Sigmoid colon (tissue), 7 donors: ENCODE measurements around the gene CCDC85C. TPM values are rescaled to one million over a fixed set of nuclear protein-coding genes. Genes with fewer than 3 reads are reported as not detected.
A peak's percentile ranks its signal among the peaks of the same experiment; 100 is the strongest.

Experiments used
- DNase-seq: peaks from one replicate; pipeline ENCODE4 v3.0.0-alpha.2; 2019
- H3K27ac ChIP-seq, 4 donors: fragments of 200-600 bp; sonication (generic); one replicate each; pipeline ENCODE4 v1.5.1; 2016 to 2019; ENCODE audit warnings: mild to moderate bottlenecking in 1 of 4
- H3K27me3 ChIP-seq, 3 donors: fragments of 200-600 bp; sonication (generic); one replicate each; pipeline ENCODE4 v1.5.1; 2019; ENCODE audit warnings: mild to moderate bottlenecking in 1 of 3
- H3K36me3 ChIP-seq, 4 donors: fragments of 200-600 bp; sonication (generic); one replicate each; pipeline ENCODE4 v1.5.1; 2016 to 2019
- H3K4me1 ChIP-seq, 4 donors: fragments of 200-600 bp; sonication (generic); one replicate each; pipeline ENCODE4 v1.5.1; 2017 to 2019
- H3K4me3 ChIP-seq, 4 donors: fragments of 200-600 bp; sonication (generic); one replicate each; pipeline ENCODE4 v1.5.1; 2017 to 2019; ENCODE audit warnings: mild to moderate bottlenecking in 2 of 4, moderate library complexity in 1 of 4
- H3K9me3 ChIP-seq, 4 donors: fragments of 200-600 bp in 3 of 4; sonication (generic) in 3 of 4; one replicate each; pipeline versions ENCODE4 v1.5.1 to v1.6.1; 2013 to 2019
- CTCF ChIP-seq, 4 experiments: fragments of 450-650 bp in 3 of 4; fragments of 200-600 bp in 1 of 4; IDR thresholded peaks; one replicate each; pipeline ENCODE4 v1.5.1; 2016 to 2019; ENCODE audit warnings: antibody characterized with exemption in 4 of 4, mild to moderate bottlenecking in 3 of 4, moderate library complexity in 2 of 4
- EP300 ChIP-seq, 4 donors: sonication (generic); formaldehyde crosslinking; IDR thresholded peaks; one replicate each; pipeline ENCODE4 v1.6.1; 2017; ENCODE audit warnings: antibody characterized with exemption in 4 of 4
- POLR2A ChIP-seq, 2 donors: fragments of 450-650 bp; IDR thresholded peaks; one replicate each; pipeline ENCODE4 v1.6.1; 2016; ENCODE audit warnings: antibody characterized with exemption in 2 of 2, mild to moderate bottlenecking in 2 of 2, moderate library complexity in 2 of 2
- POLR2AphosphoS5 ChIP-seq, 4 donors: sonication (generic); formaldehyde crosslinking; IDR thresholded peaks; one replicate each; pipeline ENCODE4 v1.6.1; 2017; ENCODE audit warnings: antibody characterized with exemption in 4 of 4
- WGBS, 2 donors: extraction: QIAGEN DNeasy Blood & Tissue Kit; methylation state at CpG; one replicate each; pipeline ENCODE4 v1.1.7; 2013; 5-methylcytosine and 5-hydroxymethylcytosine counted together
- intact Hi-C: fragments of 100-400 bp; cut with DNase I; formaldehyde crosslinking; loops from one replicate; pipeline ENCODE4 v1.15.1; 2023
- polyA plus RNA-seq, 3 donors: library from polyadenylated mRNA; stranded (reverse); fragments of 200-250 nt; gene quantifications; one replicate each; pipeline ENCODE4 v1.2.3, GENCODE V29; 2013
- total RNA-seq, 4 donors: library from RNA; depleted of rRNA; stranded (reverse); fragments of >200 nt; gene quantifications; one replicate each; pipeline ENCODE4 v1.1.0, GENCODE V29; 2016
- donor health status: healthy with polysubstance abuse.
- donor health status: Bipolar disorder and iron deficiency.
- donor health status: healthy.

The CCDC85C gene
- total and polyA plus RNA-seq, 7 donors: 11.4 to 79.0 (median 28.1) TPM

DNA sequence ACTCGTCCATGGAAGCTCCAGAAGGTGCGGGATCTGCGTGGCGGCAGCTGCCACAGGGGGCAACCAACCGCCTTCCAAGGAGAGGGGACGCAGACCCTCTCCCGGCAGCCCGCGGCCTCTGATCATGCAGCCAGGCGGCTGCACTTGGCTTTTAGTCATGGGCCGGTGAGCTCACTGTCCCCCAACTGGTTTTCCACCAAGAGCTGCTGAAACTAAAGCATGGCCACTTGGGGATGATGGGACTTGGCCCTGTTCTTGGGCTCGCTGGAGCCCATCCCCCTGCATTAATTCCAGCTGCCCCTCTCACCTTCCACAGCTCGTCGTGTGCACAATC lies 39.1 kb downstream of the CCDC85C start:
- Histone ChIP-seq H3K27ac (peak overlapping the region; percentile 81 to 94 (median 88)), H3K4me1 (peaks cover 0 to 100% (median 100%) of the 10 kb centered on the region in 4 donors)
- intact Hi-C loops: loop anchor here (5.0 kb wide), 2 partner anchors 37 to 43 kb away; partner anchors contain the start of gene CCDC85C

DNA sequence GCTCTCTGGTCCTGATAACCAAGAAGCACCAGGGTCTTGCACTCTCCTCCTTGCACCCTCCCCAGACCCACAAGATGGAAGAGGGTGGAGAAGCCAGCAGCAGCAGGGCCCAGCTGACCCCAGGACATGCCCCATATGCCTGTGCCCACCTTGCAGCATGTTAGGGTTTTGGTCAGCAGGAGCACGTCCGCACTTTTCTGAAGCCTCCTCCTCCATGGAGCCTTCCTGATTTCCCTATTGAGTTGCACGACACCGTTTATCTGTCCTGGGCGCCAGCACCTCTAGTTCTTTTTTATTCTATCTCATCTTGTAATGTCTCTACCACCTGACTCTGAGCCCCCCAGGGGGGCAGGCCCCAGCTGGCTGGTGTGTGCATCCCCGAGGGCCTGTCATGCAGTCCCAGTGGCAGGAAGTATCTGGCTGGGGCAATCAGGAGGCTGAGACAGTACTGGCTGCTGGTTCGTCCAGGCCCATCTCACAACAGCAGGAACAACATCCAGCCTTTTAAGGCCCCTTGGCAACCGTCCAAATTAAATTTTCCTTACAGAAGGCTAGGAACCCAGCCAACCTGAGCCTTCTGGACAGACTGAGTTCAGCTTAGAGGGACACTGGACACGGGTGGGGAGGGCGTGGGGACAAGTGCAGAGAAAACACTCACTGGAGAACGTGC lies 39.6 kb downstream of the CCDC85C start:
- no peaks in the 10 kb centered on the region for H3K9me3 ChIP-seq
- peak in 1 of 4 donors; percentile 18 for TF ChIP-seq EP300 (IDR thresholded peaks at IDR 0.05)
- no peak for TF ChIP-seq POLR2A (IDR thresholded peaks at IDR 0.05)
- no peak for TF ChIP-seq CTCF (IDR thresholded peaks at IDR 0.05)
- peak in 3 of 4 donors; percentile 63 to 72 (median 68) for TF ChIP-seq POLR2AphosphoS5 (IDR thresholded peaks at IDR 0.05)
- peak overlapping the region in 3 of 4 donors; percentile 2 to 14 (median 8) for H3K4me3 ChIP-seq
- intact Hi-C loops: loop anchor here (5.0 kb wide), 2 partner anchors 38 to 42 kb away; partner anchors contain the start of gene CCDC85C
- H3K36me3 ChIP-seq: no peaks in the 10 kb centered on the region
- WGBS, 2 donors: 30 to 58% methylated on average over 11 of the region's 11 CpGs
- peak overlapping the region; percentile 81 to 94 (median 88) for H3K27ac ChIP-seq
- H3K4me1 ChIP-seq: peaks cover 0 to 100% (median 100%) of the 10 kb centered on the region in 4 donors
- DNase-seq: peak; percentile 95
- H3K27me3 ChIP-seq: no peaks in the 10 kb centered on the region

More for the DNA sequence above, 39.1 kb downstream of the CCDC85C start:
- TF ChIP-seq POLR2AphosphoS5 (IDR thresholded peaks at IDR 0.05) (no peak), CTCF (IDR thresholded peaks at IDR 0.05) (no peak), EP300 (IDR thresholded peaks at IDR 0.05) (no peak), POLR2A (IDR thresholded peaks at IDR 0.05) (no peak)
- Histone ChIP-seq H3K4me3 (peak overlapping the region in 2 of 4 donors; percentile 2 to 8), H3K27me3 (no peaks in the 10 kb centered on the region), H3K9me3 (no peaks in the 10 kb centered on the region), H3K36me3 (no peaks in the 10 kb centered on the region)
- no peak for DNase-seq
- WGBS, 2 donors: 68 to 76% methylated on average over 14 of the region's 14 CpGs

GRCh38 chr14:99563749-99564129 lies 40.3 kb downstream of the CCDC85C start:
- Histone ChIP-seq H3K36me3 (no peaks in the 10 kb centered on the region), H3K4me1 (peaks cover 0 to 100% (median 98%) of the 10 kb centered on the region in 4 donors), H3K27ac (peak overlapping the region; percentile 81 to 94 (median 88)), H3K4me3 (no peak overlapping the region), H3K27me3 (no peaks in the 10 kb centered on the region), H3K9me3 (no peaks in the 10 kb centered on the region)
- TF ChIP-seq POLR2A (IDR thresholded peaks at IDR 0.05) (no peak), EP300 (IDR thresholded peaks at IDR 0.05) (no peak), CTCF (IDR thresholded peaks at IDR 0.05) (no peak), POLR2AphosphoS5 (IDR thresholded peaks at IDR 0.05) (peak in 1 of 4 donors; percentile 2)
- intact Hi-C loops: loop anchor here (5.0 kb wide), 2 partner anchors 39 to 41 kb away; partner anchors contain the start of gene CCDC85C
- no peak for DNase-seq
- WGBS, 2 donors: 82 to 86% methylated on average over 6 of the region's 6 CpGs

DNA sequence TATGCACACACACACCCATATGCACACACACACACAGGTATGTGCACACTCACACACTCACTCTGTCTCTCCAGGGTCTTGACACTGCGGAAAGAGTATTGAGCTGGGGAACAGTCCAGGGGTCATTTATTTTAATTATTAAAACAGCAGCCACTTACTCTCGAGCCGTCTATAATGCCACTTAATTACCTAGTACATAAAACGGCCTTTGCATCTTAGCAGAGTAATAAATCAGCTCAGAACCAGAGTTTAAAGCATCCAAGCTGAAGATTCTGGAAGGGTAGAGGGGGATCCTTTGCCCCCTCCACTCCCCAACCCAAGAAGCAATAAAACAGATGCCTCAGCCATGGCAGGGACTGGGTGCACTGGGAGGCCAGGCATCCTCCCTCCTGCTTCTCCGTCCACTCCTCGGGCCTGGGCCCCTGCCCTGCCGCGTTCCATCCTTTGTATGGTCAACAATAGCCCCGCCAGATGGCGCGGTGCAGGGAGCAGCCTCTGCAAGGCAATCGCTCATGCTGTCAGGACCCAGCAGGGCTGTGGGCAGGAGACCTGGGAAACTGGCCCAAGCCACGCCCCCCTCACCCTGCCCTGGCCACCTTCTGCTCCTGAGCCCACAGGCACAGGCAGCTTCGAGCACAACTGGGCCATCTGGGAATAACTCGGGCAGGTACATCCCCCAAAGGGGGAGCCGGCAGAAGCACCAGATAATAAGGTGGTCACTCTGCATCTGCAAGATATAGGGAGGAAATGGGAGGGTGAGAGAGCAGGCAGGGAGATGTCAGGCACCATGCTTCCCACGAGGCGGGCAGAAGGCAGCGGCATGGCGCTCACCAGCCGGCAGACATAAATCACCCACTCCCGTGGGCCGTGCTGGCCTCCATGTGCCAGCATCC lies 40.9 kb downstream of the CCDC85C start:
- 38 to 53% methylated on average over 23 of the region's 23 CpGs for WGBS, 2 donors
- no peaks in the 10 kb centered on the region for H3K9me3 ChIP-seq
- H3K4me1 ChIP-seq: peaks cover 0 to 94% (median 92%) of the 10 kb centered on the region in 4 donors
- H3K27me3 ChIP-seq: no peaks in the 10 kb centered on the region
- DNase-seq: peak; percentile 96
- no peak for TF ChIP-seq POLR2A (IDR thresholded peaks at IDR 0.05)
- TF ChIP-seq CTCF (IDR thresholded peaks at IDR 0.05): peak; percentile 10 to 42 (median 29)
- TF ChIP-seq EP300 (IDR thresholded peaks at IDR 0.05): peak in 2 of 4 donors; percentile 74 to 76
- peak; percentile 76 to 90 (median 86) for TF ChIP-seq POLR2AphosphoS5 (IDR thresholded peaks at IDR 0.05)
- intact Hi-C loops: loop anchor here (5.0 kb wide), 2 partner anchors 39 to 41 kb away; partner anchors contain the start of gene CCDC85C
- no peaks in the 10 kb centered on the region for H3K36me3 ChIP-seq
- H3K27ac ChIP-seq: peak overlapping the region; percentile 81 to 94 (median 88)
- H3K4me3 ChIP-seq: no peak overlapping the region
